Measurements from ENCODE around the gene PRKCE.

PRKCE gene

DNA sequence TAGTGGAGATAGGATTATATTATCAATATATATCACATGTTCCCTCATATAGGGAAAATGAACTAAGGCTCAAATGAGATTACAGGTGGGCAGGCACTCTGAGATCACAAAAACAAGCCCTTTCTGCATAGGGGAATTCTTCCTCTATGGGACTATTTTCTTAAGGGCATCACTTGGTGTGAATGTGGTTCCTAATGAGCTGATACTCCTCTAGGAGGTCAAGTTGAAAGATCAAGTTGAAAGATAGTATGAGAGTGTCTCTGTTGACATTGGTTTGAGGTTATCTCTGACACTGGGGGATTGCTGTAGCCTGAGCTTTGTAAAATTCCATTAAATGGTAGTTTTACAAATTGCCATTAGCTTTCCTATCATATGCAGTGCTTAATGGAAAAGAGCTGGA lies 270.4 kb downstream of the PRKCE start:
- no peak for DNase-seq

DNA sequence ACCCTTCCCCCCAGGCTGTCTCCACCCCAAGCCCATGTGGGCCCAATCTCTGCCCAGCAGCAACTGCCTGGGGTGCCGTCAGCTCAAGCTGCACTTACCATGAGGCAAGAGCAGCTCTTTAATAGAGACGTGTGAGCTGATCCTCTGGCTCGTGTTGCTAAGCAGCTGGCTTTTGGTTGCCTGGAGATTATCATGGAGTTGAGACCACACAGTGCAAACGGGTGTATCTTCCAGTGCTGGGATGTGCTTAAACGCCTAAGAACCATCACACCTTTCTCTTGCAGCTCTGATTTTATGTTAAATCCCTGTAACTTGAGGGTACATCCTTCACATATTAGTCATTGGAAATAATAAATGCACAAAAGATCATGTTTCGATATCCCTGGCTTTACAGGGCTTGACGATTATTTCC lies 271.1 kb downstream of the PRKCE start:
- no peak for DNase-seq

DNA sequence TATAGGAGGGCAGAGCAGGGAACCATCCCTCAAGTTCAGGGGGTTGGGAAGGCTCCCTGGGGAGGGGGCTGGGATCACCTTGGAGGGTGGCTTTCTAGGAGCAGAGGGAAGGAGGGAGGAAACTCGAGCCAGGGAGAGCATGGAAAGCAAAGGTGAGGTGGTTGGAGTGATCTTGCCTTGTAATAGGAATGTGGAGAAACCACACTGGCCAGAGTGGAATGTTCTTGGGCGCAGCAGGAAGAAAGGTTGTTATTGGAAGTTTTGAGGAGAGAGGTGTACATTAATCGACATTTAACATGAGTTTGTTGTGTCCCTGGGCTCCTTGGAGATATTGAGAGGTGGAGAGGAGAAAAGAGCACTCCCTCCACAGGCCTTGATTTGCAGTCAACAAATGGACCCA lies 272.2 kb downstream of the PRKCE start:
- DNase-seq = no peak

DNA sequence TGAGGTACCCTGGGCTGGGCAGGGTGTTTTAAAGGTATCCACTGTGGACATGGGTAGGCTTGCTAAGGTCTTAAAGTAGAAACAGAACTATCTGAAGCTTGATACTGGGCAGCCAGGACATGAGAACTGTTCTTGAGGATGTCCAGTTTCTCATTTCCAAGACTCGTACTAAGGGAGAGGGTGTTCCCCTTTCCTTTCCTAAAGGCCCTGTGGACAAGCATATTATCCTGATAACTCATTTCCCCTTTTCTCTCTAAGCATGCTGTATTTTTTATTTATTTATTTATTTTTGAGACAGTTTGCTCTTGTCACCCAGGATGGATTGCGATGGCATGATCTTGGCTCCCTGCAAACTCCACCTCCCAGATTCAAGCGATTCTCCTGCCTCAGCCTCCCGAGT lies 273.6 kb downstream of the PRKCE start:
- no peak for DNase-seq

DNA sequence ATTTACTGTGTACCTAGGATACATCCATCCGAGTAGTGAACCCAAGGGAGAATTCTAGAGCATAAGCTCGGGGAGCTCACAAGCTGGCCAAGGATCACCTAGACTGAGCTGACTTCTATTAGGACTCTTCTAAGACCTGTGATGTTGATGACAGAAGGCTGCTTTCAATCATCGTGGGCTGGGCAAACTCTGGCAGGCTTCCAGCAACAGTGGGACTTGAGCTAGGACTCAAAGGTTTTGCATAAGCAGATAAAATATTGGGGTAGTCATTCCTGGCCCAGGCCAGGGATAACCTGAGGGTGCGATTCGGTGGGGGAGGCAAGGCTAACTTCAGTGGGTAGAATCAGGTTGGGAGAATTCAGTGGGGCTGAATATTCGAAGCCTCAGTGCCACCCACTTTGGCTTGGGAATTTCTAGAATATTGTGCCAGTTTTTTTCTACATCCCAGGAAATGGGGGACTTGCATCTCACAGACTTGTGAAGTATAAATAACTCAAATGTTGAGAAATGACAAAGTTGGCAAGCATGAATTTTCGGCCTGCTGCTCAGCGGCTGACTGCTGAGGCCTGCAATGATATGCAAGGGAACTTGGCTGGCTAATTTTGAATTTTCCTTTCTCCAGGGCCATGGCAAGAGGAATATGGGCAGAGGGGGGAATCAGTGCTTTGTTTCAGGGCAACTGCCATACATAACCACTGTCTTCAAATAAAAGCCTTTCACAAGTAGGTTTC lies 274.3 kb downstream of the PRKCE start:
- no peak for DNase-seq

DNA sequence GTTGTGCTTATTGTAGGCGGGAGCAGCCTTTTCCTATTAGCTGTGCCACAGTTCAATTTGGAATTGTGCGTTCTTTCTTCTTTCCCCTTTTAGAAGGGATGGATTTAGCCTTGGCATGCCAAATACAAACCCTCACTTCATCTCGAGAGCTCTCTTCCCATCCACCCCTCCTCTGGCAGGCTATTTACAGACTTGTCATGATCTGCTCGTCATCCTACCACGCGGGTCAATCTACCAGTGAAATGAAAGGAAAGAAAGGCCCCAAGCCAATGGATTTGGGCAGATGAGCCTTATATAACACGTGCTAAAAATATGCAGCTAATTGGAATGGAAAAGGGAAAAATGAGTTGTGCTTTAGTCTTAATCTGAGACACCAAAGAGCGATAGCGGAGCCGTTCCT lies 277.5 kb downstream of the PRKCE start:
- DNase-seq = no peak

DNA sequence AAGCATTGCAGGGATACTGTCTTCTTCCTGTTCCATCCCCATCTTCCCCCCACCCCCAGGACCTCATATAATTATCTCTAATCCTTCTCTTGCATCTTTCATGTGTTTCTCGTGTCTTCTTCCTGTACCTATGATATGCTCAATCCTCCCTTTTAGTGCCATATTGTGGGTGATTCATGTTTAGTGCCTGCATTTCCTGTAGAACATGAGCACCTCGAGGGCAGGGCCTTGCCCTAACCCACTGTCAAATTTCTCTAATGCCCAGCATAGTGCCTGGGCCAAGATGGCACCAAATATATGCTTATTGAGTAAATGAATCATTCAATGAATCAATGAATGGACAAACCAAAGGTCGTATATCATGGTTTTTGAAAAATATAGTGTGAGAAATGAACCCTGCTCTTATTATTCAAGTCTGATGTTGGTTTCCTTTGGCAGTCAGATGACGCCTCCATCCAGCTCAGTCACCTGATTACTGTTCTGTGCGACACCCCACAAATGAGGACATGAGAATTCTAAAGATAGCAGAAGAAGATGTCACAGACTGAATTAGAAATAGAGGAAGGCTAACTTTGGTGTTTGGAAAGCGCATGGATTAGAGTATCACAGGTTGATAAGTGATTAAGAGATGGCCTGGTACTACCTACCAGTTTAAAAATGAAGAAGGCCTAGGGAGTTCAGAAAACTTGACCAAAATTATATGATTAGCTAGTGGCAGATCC lies 278.4 kb downstream of the PRKCE start:
- DNase-seq = no peak

DNA sequence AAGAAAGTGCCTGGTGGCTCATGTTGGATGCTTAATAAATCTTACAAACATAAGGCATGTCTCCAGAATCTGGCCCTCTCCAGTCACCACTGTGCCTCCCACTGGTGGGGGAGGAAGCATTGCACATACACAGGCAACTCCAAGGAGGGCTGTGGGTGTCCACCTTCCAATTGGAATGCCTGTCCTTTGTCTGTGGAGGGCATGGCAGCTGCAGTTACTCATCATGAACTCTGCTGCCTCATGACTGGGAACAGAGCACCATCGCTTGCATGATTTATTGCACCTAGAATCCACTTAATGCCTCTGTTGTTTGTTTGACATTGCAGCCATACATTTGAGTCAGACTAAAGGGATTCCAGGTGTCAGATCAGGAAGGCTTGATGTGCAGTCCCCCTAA lies 278.9 kb downstream of the PRKCE start:
- DNase-seq = no peak

DNA sequence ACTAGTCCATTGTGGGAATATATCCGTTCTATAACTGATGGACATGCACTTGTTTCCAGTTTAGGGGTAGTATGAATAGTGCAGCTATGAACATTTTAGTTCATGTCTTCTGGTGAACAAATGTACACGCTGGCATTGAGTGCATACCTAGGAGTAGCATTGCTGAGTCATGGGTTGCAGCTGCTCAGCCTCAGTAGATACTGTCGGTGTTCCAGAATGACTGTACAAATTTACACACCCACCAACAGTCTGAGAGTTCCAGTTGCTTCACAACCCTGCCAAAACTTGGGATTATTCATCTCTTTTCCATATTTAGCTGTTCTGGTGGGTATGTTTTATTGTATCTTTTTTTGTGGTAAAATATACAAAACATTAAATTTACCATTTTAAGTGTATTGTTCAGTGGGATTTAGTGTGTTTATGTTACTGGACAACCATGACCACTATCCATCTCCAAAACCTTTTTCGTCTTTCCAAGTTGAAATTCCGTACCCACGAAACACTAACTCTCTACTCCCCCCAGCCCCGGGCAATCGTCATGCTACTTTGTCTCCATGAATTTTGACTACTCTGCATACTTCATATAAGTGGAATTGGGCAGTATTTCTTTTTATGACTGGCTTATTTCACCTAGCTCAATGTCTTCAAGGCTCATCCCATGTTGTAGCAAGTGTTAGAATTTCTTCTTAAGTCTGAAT lies 281.0 kb downstream of the PRKCE start:
- no peak for DNase-seq

DNA sequence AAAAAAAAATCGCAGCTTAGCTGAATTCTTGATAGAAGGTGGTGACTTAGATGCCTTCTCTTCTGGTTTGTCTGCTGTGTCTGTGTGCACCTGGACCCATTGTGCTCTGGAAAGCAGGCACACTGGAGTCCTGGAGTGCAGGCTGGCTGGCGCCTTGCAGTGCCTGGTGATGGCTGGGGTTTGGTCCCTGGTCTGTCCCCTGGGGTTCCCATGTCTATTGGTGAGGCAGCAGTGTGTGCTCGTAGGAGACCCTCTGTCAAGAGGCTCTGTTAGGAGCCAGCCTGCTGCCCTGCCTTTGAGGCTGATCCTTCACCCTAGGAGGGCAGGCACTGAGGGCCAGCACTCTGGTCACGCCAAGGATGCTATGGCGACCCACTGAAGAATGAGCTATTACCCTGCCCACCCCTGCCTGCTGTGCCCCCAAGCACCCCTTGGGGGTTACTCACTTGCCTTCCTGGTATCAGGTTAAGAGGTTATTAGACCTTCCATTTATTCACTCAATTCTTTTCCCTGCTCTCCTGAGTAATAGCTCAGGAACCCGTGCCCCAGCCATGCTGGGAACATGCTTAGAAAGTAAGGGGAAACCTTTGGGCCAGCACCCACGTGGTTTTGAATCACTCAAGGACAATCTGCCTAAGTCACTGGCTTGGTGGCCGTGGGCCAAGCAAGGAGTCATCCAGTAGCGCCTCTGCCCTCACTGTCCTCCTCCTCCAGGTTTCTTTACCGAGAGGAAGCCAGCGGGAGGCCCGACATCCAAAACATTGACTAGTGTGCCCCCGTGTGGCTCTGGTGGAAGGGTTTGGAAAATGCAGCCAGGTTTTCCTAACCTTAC lies 284.5 kb downstream of the PRKCE start:
- peak; percentile 77 for DNase-seq

DNA sequence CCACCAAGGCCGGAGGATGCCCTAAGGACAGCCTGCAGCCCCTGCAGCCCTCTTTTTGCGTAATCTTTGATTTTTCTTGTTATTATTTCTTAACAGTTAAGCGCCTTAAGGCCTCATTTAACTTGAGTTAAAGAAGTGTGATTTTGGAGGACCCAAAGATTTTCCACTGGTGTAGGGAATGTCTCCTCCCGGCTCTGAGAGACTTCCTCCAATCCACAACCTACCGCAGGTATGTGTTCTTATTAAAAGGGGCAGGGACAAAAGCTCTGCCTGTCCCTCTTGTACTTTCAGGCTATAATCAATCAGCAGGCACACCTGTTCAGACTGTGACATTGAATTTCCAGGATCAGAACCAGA lies 285.1 kb downstream of the PRKCE start:
- no peak for DNase-seq

DNA sequence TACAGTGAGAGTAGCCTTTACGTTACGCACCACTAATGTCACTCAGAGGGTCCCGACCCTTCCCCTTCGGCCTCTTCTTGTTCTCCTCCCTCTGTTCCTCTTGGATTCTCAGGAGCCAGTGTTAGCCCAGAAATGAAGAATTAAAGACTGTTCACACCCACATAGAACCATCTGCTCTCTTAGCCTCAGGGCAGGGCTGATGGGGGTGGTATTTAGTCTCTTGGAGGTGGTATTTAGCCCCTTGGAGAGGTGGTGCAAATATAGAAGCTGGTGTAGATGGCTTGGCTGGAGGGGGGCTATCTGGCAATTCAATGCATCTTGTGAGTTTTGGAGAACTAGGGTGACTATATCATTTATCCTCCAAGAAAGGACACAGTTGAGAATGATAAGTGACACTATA lies 286.5 kb downstream of the PRKCE start:
- DNase-seq = no peak

DNA sequence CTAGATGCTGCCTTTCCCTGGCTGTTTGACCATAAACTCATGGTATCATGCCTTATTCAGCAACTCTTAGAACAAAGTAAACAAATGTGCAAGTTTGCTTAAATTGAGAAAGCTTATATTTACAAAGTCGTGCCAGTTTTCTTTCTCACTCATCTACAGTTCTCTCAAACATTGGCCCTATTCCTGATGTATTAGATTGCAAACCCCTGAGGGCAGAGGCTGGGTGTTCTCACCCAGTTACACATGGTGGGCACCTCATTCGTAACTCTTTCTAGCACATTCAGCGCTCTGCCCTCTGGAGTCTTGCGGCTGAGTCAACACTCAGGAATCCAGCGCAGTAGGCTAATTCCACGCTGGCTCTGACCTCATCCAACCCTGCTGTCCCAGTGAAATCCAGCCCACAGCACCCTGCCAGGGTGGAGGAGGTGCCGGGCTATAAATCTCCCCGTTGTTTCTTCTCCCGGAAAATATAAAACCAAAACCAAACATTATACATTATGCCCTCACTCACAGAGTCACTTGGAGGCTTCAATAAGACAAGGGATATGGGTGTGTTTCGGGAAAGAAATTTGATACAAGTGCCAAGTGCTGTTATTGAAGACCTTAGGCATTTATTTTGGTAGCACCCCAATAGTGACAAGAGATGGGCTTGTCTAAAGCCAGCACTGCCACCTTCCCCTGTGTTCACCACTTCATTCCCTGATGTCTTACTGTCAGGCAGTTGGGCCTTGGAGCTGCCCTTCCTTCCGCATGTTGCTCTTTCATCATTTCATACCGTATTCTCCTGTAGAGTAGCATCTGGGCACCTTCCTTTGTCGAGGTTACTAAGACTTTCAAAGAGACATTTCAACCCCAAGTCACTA lies 287.4 kb downstream of the PRKCE start:
- no peak for DNase-seq

DNA sequence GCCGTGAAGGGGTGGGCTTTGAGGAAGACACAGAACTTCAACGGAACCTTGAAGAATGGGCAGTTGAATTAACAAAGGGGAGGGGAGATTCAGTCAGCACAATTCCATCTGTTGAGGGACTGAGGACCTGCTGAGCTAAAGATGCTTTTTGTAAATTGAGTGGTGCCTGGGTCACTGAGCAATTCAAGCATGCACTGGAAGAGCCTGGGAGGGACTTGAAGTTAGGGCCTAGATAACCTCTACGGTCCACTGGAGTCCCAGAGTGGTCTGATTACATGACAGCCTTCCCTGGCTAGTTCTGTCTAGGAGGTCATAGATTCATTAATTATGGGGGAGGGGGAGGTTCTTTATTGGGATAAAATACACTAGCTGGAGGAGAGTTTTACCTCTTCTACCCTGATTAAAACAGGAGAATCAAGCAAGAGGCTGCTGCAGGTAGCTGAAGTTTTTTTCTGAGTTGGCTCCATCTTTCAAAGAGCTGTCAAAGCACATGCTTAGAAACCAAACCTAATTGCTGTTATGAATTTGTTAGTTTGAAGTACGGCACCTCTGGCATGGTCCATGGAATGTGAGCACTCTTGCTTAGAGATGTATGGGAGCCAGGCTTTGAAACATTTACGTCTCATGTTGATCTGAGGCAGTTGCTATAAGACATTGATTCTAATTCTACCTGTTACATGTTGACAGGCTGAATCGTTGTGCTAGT lies 290.2 kb downstream of the PRKCE start:
- DNase-seq = no peak

DNA sequence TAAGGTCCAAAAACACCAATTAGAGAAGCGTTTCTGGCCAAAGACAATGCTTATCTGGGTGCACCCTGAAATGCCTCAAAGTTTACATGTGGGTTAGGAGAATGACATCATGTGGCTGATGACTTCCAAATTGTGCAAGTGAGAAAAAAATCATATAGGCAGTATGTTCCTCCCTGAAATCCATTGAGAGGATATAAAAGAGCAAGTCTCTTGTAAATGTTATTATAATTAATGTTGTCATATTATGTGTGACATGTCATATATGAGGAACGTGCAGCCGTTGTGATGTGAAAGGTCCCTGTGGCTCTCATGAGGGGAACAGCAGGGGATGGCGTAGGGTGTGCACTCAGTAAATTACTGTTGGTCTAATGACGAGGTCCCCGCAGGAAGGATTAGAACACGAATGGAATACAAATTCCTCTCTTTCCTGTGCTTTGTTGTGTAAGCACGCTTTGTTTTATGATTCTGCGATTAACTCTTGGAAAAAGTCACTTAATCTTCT lies 290.8 kb downstream of the PRKCE start:
- no peak for DNase-seq

DNA sequence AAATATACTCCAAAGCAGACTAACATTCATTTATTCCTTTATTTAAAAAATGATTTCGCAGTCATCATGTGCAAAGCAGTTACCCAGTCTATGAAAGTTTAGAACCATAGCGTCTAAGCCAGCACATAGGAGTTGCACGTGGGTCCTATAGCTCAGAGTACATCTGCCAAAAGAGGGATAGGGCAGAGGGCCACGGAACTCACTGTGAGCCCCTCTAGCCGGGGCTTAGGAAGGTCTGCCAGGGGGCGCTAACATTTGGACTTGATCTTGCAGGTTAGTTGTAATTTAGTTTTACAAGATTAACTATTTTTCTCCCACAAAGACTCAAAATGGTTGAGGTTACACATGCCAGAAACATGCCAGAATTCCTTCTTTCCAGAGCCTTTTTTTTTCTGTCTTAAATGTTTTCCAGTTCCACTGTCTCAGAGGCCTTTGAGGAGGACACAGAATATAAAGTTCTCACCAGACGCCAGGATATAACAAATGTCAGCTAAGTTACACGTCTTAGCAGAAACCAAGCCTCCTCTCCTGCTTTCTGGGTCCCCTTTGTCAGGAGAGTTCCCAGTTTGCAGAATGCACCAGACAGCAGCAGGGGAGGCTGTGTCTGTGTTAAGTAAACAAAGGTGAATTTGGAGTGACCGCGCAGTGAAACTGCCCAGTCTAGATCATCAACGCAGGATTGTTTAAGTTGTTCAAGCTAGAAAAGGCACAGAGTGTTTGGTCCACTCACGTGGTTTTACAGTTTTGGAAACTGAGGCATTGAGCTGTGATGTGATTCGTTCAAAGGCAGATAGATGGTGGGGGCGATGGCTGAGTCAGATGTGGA lies 292.0 kb downstream of the PRKCE start:
- DNase-seq = no peak

DNA sequence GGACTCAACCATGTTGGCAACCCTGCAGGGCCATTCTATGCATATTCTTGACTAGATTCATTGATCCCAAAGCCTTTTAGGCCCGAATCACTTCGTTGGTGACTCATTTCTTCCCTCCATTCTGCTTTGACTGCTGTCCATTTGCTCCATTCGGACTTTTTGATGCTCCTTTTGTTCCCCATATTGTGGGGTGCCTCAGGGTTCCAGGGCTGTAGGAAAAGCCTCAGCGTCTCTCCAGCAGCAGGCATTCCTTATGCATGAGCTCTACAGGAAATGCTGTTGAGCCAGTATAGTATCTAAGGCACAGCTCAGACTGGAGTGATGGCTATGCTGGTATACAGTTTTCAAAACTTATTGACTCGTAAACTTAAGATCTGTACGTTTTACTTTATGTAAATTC lies 292.6 kb downstream of the PRKCE start:
- DNase-seq = no peak

DNA sequence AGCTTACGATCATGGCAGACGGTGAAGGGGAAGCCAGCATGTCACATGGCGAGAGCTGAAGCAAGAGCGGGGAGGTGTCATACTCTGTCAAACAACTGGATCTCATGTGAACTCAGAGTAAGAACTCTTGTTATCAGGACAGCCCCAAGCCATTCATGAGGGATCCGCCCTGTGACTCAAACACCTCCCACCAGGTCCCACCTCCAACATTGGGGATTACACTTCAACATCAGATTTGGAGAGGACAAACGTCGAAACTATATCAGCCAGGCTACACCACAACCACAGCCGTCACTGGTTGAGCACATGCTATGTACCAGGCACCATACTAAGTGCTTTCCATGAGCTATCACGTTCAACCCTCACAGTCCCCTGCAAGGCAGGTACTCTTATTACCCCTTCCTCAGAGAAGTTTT lies 293.8 kb downstream of the PRKCE start:
- no peak for DNase-seq

DNA sequence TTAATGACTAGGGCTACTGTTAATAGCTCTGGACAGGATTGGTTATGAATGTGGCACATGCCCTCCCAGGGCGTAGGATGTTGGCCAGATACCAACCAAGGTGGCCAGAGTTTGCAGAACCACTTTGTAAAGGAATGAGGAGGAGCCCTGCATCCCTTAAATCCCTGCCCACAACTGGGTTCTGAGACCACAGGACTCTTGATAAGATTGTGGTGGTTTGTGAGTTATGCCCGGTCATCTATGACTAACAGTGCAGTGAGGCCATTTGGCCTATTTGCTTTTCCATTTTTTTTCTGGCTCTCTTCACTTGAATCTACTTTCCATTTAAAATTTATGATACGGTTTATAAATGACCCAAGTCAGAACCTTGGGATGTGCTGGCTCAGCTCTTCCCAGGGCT lies 294.5 kb downstream of the PRKCE start:
- DNase-seq = no peak

DNA sequence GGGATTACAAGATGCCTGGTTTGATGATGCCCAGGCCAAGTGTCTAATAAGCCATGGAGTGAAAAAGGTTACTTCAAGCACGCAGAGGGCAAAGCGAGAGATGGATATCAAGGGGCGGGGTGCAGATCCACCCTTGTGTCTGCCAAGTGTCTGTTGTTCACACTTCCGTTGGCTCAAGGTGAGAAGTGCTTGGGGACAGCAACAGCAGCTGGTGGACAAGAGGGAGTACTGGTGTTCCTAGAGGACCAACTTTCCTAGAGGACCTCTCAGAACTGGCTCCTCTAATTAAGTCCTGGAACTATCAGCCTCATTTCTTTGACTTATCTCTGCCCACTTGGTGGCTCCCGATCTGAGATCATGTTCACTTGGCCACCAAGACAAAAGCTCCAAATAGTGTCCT lies 299.1 kb downstream of the PRKCE start:
- no peak for DNase-seq

Measured in NCI-H1105 (cell line).